Medulla oblongata (tissue), 1 donor: ENCODE measurements around the gene SHC4.

ENCODE experiments used
- DNase-seq: peaks from one replicate; pipeline ENCODE4 v3.0.0-alpha.2; 2015; ENCODE audit errors: extremely low spot score

Gene SHC4

DNA sequence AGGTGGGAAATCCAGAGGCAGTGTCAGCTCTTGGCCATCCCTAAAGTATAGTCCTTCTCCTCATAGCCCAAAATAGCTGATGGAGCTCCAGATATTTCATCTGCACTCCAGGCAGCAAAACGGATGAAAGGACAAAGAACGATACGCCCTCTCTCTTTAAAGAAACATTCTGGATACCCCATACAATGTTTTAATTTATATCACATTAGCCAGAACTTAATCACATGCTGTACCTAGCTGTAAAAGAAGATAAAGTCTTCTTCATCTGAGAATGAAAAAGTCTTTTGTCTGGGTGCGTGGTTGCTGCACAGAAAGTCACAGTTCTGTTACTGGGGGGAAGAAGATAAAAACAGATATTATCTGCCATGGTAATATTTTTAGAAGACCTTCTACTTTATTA lies 4.3 kb upstream of the SHC4 start:
- DNase-seq = no peak

DNA sequence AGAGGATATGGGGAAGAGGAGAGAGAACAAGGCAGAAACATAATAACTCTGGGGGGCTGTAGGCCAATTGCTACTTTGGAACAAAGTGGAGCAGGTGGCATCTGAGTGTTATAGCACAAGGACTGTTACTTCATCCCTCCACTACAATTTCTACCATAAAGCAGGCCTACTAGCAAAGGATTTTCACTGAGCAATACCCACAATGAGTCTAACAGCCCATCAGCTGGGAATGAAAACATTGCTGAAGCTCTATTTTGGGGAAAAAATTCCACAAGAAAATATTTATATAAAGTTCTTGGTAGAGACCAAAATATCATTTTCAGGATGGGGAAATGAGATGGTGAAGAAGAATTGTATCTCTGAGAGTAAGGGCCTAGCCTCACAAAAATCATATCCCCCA lies 3.6 kb upstream of the SHC4 start:
- DNase-seq = no peak

DNA sequence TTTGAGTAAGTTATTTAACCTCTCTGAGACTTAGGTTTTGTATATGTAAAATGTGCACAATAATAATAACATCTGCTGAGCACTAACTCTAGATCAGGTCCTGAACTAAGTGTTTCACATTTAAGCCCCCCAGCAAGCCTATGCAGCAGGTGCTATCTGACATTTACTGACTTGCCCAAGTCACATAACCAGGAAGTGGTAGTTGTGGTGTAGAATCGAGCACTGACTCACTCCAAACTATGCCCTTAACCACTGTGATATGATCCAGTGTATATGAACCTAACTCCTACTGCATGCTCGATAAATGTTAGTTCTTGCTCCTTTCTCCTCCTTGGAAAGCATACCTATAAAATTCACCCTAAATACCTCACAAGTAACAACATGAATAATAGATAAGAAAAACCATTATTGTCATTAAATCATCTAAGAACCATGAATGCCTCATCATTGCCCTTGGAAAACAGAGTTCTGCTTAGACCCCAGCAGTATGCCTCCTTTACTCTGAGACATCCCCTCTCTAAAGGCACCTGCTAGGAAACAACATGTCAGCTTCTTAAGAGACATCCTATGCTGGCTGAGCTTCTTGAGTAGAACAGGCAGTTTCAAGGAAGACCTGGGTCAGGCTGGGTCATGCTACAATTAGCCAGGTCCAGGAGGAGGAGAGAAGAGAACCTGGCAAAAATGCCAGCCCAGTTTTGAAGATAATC lies 3.0 kb upstream of the SHC4 start:
- no peak for DNase-seq

DNA sequence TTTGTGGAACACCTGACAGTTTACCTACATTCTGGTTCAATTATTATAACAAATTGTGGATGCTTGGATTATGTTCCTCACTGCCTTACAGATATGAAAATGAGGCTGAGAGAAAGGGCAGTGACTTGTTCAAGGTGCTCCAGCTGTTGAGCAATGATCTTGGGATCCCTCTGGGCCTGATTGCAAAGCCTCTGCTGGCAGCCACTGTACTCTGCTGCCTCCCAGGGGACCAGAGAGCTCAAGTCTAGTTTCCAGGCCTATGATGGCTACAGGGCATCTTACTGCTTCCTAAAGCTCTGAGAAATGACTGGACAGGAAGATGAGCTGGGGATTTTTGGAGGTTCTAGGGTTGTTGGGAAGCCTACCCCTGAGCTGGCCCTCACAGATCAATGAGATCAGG lies 2.3 kb upstream of the SHC4 start:
- no peak for DNase-seq

DNA sequence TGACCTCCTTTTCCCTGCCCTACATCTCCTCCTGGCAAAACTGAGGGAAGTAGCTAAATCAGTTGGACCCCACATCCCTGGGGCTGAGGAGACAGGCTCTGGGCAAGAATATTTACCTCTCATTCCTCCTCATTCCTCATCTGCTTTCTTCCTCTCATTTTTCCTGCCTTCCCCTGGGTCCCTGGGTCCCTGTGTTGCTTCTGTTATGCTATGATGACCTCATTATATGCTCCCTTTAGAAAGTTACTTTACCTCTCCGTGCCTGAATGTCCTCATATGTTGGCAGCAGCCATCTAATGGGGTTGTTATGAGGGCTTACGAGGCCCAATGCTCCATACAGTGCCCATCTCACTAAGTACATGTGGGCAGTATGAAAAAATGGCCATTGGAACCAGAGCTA lies 1.2 kb upstream of the SHC4 start:
- DNase-seq = no peak

DNA sequence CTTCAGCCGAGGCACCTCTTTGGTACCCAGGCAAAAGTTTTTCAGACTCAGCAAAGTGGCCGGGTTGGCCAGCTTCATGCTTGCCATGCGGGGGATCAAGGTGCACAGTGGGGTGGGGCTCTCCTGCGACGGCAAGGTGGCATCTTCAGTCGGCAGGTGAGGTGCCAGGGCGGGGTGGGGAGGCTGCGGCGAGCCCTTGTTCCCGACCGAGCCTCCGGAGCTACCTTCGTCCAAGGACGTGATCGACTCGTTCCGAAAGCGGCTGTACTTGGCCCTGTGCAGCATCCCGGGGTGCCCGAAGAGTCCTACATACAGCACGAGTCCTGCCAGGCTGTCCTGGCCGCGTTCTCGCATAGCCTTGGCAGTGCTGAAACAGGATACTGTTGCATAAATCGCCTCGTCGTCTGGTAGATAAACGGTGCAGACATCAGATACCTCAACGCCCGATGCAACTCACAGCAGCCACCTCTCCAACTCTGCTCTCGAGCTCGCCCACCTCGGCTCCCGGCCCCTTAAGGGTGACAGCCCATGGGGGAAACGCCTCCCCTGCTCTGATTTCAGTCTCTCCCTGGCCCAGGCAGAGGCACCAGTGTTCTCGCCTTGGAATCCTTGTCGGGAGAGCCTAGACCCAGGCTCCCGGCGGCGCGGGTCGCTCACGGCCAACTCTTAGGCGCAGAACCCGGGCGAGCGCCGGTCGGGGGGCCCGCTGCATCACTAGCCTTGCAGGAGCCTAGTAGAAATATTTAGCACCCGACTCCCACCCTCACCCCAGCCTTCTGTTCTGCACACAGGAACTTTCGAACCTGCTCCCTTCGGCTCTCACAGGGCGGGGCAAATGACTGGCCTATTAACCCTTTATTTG lies 826 bp downstream of the SHC4 start:
- DNase-seq = no peak

DNA sequence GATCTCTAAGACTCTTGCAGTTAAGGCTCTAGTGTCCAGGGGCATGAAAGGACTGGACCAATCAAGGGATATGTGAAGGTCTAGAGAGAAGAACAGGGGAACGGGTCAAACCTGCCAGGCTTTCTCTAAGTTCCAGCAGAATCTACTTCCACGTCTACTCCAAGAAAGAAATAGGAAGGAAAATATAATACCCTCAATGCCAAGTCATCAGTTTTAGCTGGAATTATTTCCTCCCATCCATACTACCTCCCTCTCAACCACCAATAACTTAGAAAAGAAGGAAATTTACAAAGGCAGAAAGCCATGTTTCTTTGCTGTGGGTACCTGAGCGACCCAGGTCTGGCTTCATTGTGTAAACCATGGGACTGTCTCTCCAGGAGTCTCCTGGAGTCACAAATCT lies 7.8 kb downstream of the SHC4 start:
- no peak for DNase-seq

DNA sequence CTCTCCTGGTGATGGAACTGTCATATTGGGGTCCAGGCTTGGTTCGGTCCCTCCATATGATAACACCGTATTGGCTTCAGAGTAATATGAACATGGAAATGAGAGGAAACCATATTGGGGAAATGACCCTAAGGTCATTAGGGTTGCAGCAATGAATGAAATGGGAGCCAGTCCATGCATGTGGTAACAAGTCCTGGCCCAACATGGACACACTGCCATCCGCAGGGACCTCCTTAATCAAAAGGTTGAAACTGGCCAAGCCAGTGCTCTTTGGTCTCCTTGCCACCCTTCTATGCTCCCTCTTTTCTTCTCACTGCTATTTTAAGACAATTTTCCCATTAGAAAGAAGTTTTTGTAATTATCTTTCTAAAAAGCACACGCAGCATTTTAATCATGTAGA lies 8.3 kb downstream of the SHC4 start:
- DNase-seq = no peak

DNA sequence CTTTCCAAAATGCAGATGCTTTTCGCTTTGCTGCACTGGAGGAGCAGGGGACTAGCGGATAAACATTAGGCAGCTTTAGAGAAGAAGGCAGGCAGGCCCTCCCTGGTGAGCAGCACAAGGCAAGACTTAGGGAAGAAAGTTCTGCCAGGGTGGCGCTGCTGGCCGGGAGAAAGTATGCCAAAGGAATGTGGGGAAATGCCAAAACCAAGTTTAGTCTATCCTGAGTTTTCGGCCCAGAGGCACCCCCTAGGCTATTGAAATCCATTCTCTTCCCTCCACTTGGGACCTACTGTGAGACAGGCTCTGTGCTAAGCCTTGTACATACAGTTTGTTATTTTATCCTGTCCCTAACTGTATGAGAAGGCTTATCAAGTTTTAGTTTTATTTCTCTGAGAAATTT lies 9.2 kb downstream of the SHC4 start:
- no peak for DNase-seq

DNA sequence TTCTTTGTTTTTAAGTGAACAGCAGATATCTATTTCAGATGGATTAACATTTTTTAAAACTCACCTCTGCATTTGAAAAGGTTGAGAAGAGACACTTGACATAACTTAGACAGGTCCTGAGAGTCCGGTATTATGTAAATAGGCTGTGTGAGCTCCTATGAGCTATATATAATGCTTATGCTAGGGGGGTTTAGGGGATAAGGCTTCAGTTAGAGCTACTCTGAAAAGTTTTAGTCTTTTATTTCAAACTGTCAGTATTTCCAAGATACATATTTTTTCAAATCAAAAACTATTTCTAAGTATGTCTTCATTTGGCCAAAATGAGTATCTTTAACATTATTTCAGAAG lies 16.9 kb downstream of the SHC4 start:
- no peak for DNase-seq

DNA sequence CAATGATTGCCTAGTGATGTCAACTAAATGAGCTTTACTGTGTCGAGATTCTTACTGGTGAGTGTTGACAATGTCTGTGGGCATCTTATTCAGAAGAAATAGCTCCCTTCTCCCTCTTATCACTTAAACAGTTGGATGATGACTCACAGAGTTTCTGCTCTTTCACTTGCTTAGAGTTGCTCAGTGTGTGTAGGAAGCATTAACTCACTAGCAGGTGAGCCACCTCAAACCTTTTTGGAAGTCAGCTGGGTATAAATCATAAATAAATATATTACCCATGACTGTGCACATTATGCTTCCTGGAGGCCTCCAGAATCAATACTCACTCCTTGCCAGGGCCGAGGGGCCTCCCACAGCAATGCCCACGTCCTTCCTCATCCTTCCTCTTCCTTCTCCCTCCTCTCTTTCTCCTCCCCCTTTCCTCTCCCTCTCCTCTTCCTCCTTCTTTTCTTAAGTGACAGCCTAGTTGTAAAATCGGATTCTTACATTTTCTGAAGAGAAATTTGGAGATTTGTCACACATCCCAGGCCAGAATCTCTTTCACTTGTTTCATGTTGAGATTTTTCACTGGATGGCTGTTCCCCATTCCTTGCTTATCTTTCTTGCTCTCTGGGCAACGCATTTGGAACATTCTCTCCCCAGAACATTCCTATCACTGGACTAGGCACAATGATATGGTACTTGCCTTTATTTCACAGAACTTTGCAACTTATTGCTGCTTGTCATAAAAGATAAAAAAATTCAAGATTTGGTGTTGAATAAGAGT lies 17.5 kb downstream of the SHC4 start:
- no peak for DNase-seq

DNA sequence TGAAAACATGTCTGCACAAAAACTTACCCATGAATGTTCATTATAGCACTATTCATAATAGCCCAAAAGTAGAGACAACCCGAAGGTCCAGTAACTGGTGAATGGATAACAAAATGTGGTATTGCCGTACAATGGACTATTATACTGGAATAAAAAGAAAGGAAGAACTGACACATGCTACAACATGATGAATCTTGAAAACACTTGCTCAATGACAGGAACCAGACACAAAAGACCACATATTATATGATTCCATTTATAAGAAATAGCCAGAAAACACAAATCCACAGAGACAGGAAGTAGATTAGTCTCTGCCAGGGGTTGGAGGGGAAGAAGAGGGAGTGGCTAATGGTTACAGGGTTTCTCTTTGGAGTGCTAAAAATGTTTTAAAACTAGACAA lies 18.3 kb downstream of the SHC4 start:
- no peak for DNase-seq

DNA sequence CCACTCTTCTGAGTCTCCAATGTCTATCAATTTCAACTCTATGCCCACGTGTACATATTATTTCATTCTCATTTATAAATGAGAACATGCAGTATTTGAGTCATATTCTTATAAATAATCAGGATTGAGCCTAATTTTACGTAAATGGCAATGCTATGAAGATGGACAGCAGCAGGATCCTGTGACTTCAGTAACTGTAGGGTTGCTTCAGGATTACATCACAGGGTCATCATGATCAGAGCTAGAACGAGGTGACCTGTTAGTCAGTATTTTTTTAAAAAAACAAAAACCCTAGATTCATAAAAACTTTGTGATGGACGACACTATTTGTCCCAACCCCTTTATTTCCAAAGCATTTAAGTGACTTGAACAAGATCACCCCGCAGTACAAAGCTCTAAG lies 21.8 kb downstream of the SHC4 start:
- no peak for DNase-seq

DNA sequence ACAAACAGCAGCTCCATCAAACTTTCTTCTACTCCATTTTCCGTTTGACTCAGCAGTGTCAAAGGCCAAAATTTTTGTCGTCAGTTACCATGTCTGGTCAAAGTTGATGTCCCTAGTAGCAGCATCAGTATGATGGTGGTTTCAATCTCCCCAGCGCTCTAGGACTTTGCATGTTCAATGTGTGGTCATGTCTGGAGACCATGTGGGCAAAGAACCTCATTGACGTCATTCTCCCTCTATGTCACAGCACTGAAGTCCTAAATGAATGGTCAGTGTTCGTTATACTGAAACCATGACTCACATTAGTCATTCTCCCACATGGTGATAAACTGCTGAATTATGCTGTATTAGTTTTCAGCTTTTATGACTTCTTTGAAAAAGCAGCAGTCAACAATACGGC lies 23.2 kb downstream of the SHC4 start:
- no peak for DNase-seq

DNA sequence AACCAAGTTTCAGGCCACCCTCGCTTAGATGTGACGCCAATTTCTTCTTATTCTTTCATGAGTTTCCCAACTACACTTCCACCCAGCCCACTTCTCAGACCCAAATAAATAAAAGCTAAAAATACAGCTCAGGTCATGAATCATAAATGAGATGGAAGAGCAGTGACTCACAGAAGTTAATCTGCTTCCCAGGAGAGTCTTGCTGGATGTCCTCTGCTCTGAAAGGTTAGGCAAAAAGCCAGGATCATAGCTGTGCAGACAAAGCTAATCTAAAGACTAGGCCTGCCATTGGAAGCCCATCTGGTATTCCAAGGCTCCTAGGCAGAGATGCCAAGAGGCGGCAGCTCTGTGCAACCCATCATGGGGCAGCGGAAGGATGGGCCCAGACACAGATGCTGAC lies 24.1 kb downstream of the SHC4 start:
- DNase-seq = no peak

DNA sequence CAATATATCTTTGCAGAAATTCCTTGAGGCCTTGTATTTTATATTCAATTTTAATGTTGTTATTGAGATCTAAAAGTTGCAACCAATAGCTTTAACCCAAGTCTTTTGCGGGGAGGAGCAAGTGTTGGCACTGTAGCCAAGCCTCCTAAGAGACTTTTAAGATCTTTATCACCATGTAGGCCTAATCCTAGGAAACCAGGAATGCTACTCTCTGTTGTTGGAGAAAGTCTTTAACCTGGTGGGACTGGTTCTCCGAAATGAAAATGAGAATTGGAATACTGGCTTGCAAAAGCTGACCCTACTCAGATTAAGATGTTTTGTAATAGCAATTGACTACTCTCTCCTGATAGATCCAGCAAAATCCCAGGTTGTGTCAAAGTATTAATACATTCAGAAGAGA lies 25.8 kb downstream of the SHC4 start:
- no peak for DNase-seq

DNA sequence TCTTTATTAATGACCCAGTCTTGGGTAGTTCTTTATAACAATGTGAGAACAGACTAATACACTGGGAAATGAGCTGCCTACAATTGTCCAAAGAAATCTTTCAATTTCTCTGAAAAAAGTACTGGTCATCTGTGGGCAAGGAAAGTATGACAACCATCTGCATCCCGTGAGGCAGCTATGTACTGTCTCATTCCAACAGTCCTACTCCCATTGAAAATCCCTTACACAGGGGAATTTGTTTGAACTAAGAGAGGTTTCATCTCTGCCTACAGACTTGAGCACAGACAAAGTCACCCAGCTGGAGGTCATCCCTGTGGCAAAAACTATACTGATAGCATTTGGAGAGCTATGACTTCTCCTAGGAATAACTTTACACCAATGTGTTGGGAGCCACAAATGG lies 27.1 kb downstream of the SHC4 start:
- no peak for DNase-seq

DNA sequence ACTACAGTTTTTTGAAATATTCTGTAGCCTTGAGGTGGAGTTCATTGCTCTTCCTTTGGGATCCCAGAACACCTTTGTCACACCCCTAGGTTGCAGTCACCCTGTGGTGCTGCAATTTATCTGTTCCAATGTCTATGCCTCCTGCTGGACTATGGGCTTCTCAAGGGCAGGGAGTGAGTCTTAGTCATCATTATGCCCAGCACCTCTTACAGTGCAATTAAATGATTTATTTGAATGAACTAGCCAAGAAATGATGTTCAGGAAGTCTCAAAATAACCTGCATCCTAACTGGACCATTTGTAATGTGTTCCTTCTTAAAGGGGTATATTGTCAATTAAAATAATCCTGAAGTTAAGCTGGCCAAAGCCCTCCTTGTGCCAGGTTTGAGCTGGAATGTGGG lies 28.5 kb downstream of the SHC4 start:
- DNase-seq = no peak

DNA sequence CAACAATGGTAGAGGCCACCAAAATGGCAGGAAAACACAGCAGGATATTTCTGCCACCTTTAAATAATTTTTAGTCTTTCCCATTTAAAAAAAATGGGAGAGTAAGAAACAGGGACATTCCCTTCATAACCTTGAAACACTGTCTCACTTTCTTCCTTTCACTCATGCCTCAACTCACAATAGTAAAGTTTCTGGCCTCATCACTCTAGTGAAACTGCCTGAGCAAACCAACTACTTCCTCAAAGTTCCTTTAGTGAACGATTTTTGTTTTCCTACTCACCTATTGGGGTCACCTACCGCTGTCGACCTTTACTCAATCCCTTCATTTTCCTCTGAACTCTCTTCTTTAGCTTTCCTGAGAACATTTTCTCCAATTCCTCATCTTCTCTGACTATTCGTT lies 33.0 kb downstream of the SHC4 start:
- DNase-seq = no peak

DNA sequence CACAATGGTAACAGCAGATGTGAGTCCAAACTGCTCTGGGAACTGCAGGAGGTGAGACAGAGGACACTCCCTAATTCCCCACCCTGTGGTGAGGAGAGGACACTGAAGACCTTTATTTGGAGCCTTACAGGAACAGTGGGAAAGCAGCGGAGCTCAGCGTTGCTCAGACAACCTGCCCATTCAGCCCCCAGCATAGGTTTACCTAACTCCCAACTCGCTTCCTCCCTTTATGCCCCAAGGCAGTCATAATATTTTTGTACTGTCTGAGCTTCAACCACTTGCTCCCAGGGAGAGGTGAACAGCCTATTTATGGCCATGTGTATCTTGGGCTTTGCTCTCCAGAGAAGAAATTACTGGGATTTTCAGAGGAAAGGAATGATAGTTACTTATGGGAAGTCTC lies 34.1 kb downstream of the SHC4 start:
- DNase-seq = no peak

DNA sequence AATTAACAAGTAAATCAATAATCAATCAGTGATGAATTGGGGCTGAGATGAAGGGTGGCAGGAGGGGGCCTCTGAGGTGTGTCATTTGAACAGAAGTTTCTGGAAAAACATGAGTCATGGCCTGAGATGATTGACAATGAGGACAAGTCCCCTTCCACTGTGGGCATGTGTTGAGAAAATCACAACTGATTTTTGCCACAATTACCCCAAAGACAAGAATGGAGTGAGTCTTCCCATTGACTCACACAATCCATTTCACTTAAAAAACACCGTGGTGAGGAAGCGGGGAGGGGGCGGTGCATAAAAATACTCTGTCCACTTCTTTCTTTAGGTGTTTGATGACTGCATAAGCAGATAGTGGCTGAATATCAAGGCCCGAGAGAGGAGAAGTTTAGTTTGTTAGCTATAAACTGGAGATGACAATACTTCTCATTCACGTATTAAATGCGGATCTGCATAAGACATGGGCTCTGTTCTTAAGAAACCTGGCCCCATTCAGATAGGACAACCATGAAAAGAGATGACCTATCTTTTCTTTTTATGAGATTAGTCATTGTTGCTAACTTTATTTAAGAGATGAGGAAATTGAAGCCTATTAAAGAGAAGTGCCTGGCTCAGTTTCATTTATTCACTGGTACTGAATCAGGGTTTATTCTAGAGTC lies 34.7 kb downstream of the SHC4 start:
- DNase-seq = no peak

DNA sequence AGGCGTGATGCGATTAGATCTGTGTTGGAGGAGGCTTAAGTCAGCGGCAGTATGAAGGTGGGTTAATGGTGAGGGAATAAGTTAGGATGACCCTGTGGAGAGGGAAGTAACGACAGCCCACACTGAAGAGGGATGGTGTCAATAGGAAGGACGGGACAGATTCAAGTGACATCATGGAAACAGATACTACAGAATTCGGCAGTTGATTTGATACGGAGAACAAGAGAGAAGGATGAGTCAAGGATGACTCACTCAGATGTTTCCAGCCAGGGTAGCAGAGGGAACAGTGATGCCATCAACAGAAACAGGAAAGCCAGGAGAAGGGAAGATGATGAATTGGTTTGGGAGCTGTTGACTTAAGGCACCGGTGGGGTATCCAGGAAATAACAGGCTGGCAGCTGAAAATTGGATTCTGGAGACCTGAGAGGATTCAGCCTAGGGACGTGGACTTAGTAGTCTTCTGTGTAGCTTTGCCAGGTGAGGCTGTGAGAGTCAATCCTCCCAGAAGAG lies 38.0 kb downstream of the SHC4 start:
- no peak for DNase-seq
